ENCODE data around the gene VIM.

VIM gene

GRCh38 chr10:17237149-17237527, 9.1 kb downstream of the VIM start:
- Histone ChIP-seq H3K9ac (ENCODE audit: insufficient read length) (no peak overlapping the region), H3K4me3 (no peak overlapping the region), H3K27ac (no peak overlapping the region), H3K9me3 (ENCODE audit: low read depth, low read length) (no peaks in the 10 kb centered on the region), H3K36me3 (ENCODE audit: insufficient read depth, low read length) (peaks cover 52% of the 10 kb centered on the region)
- no peak for DNase-seq (ENCODE audit: low read depth, low spot score)
- TF ChIP-seq FOXP2 (optimal IDR thresholded peaks at IDR 0.05; ENCODE audit: control extremely low read depth, extremely low read length, insufficient read depth) = no peak
- TF ChIP-seq EZH2 (IDR thresholded peaks at IDR 0.05) = no peak
- TF ChIP-seq POLR2AphosphoS5 (IDR thresholded peaks at IDR 0.05; ENCODE audit: borderline replicate concordance, low read depth, low read length) = no peak

- H3K27ac ChIP-seq = no peak overlapping the region
- H3K9me3 ChIP-seq (ENCODE audit: low read depth, low read length) = no peaks in the 10 kb centered on the region
- no peak for DNase-seq (ENCODE audit: low read depth, low spot score)
- H3K9ac ChIP-seq (ENCODE audit: insufficient read length) = no peak overlapping the region
- TF ChIP-seq POLR2AphosphoS5 (IDR thresholded peaks at IDR 0.05; ENCODE audit: borderline replicate concordance, low read depth, low read length) = no peak
- no peak for TF ChIP-seq FOXP2 (optimal IDR thresholded peaks at IDR 0.05; ENCODE audit: control extremely low read depth, extremely low read length, insufficient read depth)
- TF ChIP-seq EZH2 (IDR thresholded peaks at IDR 0.05) = no peak
- H3K36me3 ChIP-seq (ENCODE audit: insufficient read depth, low read length) = peaks cover 46% of the 10 kb centered on the region
- H3K4me3 ChIP-seq = no peak overlapping the region
Observed at GRCh38 chr10:17237915-17238444, 9.9 kb downstream of the VIM start.

GRCh38 chr10:17238445-17239291, 10.6 kb downstream of the VIM start:
- no peak for DNase-seq (ENCODE audit: low read depth, low spot score)
- no peak overlapping the region for H3K27ac ChIP-seq
- no peak overlapping the region for H3K4me3 ChIP-seq
- no peaks in the 10 kb centered on the region for H3K9me3 ChIP-seq (ENCODE audit: low read depth, low read length)
- TF ChIP-seq POLR2AphosphoS5 (IDR thresholded peaks at IDR 0.05; ENCODE audit: borderline replicate concordance, low read depth, low read length) (no peak), FOXP2 (optimal IDR thresholded peaks at IDR 0.05; ENCODE audit: control extremely low read depth, extremely low read length, insufficient read depth) (no peak), EZH2 (IDR thresholded peaks at IDR 0.05) (no peak)
- H3K9ac ChIP-seq (ENCODE audit: insufficient read length) = no peak overlapping the region
- peaks cover 39% of the 10 kb centered on the region for H3K36me3 ChIP-seq (ENCODE audit: insufficient read depth, low read length)

GRCh38 chr10:17239345-17240085, 11.5 kb downstream of the VIM start:
- Histone ChIP-seq H3K9ac (ENCODE audit: insufficient read length) (no peak overlapping the region), H3K9me3 (ENCODE audit: low read depth, low read length) (no peaks in the 10 kb centered on the region), H3K4me3 (no peak overlapping the region), H3K36me3 (ENCODE audit: insufficient read depth, low read length) (peaks cover 31% of the 10 kb centered on the region), H3K27ac (no peak overlapping the region)
- DNase-seq (ENCODE audit: low read depth, low spot score) = no peak
- TF ChIP-seq POLR2AphosphoS5 (IDR thresholded peaks at IDR 0.05; ENCODE audit: borderline replicate concordance, low read depth, low read length) (no peak), FOXP2 (optimal IDR thresholded peaks at IDR 0.05; ENCODE audit: control extremely low read depth, extremely low read length, insufficient read depth) (no peak), EZH2 (IDR thresholded peaks at IDR 0.05) (no peak)

- DNase-seq (ENCODE audit: low read depth, low spot score) = no peak
- H3K36me3 ChIP-seq (ENCODE audit: insufficient read depth, low read length) = peaks cover 25% of the 10 kb centered on the region
- no peak overlapping the region for H3K27ac ChIP-seq
- no peak overlapping the region for H3K9ac ChIP-seq (ENCODE audit: insufficient read length)
- no peaks in the 10 kb centered on the region for H3K9me3 ChIP-seq (ENCODE audit: low read depth, low read length)
- no peak overlapping the region for H3K4me3 ChIP-seq
- TF ChIP-seq EZH2 (IDR thresholded peaks at IDR 0.05) (no peak), FOXP2 (optimal IDR thresholded peaks at IDR 0.05; ENCODE audit: control extremely low read depth, extremely low read length, insufficient read depth) (no peak), POLR2AphosphoS5 (IDR thresholded peaks at IDR 0.05; ENCODE audit: borderline replicate concordance, low read depth, low read length) (no peak)
Observed at GRCh38 chr10:17240096-17240495, 12.1 kb downstream of the VIM start.

GRCh38 chr10:17240616-17241015, 12.6 kb downstream of the VIM start:
- TF ChIP-seq POLR2AphosphoS5 (IDR thresholded peaks at IDR 0.05; ENCODE audit: borderline replicate concordance, low read depth, low read length) (no peak), EZH2 (IDR thresholded peaks at IDR 0.05) (no peak)
- no peaks in the 10 kb centered on the region for H3K9me3 ChIP-seq (ENCODE audit: low read depth, low read length)
- H3K36me3 ChIP-seq (ENCODE audit: insufficient read depth, low read length) = peaks cover 20% of the 10 kb centered on the region
- H3K9ac ChIP-seq (ENCODE audit: insufficient read length) = no peak overlapping the region
- no peak overlapping the region for H3K27ac ChIP-seq
- no peak for DNase-seq (ENCODE audit: low read depth, low spot score)
- no peak overlapping the region for H3K4me3 ChIP-seq

GRCh38 chr10:17241611-17242333, 13.7 kb downstream of the VIM start:
- H3K36me3 ChIP-seq (ENCODE audit: insufficient read depth, low read length) = peaks cover 9% of the 10 kb centered on the region
- TF ChIP-seq FOXP2 (optimal IDR thresholded peaks at IDR 0.05; ENCODE audit: control extremely low read depth, extremely low read length, insufficient read depth) = no peak
- TF ChIP-seq POLR2AphosphoS5 (IDR thresholded peaks at IDR 0.05; ENCODE audit: borderline replicate concordance, low read depth, low read length) = no peak
- TF ChIP-seq EZH2 (IDR thresholded peaks at IDR 0.05) = no peak
- no peaks in the 10 kb centered on the region for H3K9me3 ChIP-seq (ENCODE audit: low read depth, low read length)
- no peak overlapping the region for H3K4me3 ChIP-seq
- DNase-seq (ENCODE audit: low read depth, low spot score) = no peak
- H3K9ac ChIP-seq (ENCODE audit: insufficient read length) = no peak overlapping the region
- H3K27ac ChIP-seq = no peak overlapping the region

Data from SK-N-MC (cell line).